GM21367 (cell line): ENCODE data around the gene ERGIC1.
A peak's percentile ranks its signal among the peaks of the same experiment; 100 is the strongest.

ENCODE experiments used
- ATAC-seq: cut with Tn5 transposase; IDR thresholded peaks from one replicate; pipeline ENCODE4 v1.9.1; 2021; ENCODE audit not compliant: unreplicated experiment

Gene ERGIC1

GRCh38 chr5:172942556-172942955 is 108.5 kb downstream of the ERGIC1 start:
- ATAC-seq: no peak

GRCh38 chr5:172943283-172943841 is 109.3 kb downstream of the ERGIC1 start:
- ATAC-seq: no peak

- no peak for ATAC-seq
Measured at GRCh38 chr5:172943906-172944305, 109.9 kb downstream of the ERGIC1 start.

- ATAC-seq: no peak
Measured at GRCh38 chr5:172944741-172945140, 110.7 kb downstream of the ERGIC1 start.

GRCh38 chr5:172945151-172945550 is 111.1 kb downstream of the ERGIC1 start:
- no peak for ATAC-seq

GRCh38 chr5:172946146-172946545 is 112.1 kb downstream of the ERGIC1 start:
- no peak for ATAC-seq

- no peak for ATAC-seq
Measured at GRCh38 chr5:172949426-172949825, 115.4 kb downstream of the ERGIC1 start.

- no peak for ATAC-seq
Measured at GRCh38 chr5:172950176-172950965, 116.3 kb downstream of the ERGIC1 start.

GRCh38 chr5:172951371-172952033 is 117.5 kb downstream of the ERGIC1 start:
- ATAC-seq: no peak

- no peak for ATAC-seq
Measured at GRCh38 chr5:172952034-172952511, 118.0 kb downstream of the ERGIC1 start.

GRCh38 chr5:172953776-172954675 is 120.0 kb downstream of the ERGIC1 start:
- ATAC-seq: no peak

- ATAC-seq: no peak
Measured at GRCh38 chr5:172954751-172955159, 120.7 kb downstream of the ERGIC1 start.

- no peak for ATAC-seq
Measured at GRCh38 chr5:172956228-172956627, 122.2 kb downstream of the ERGIC1 start.

GRCh38 chr5:172956936-172957335 is 122.9 kb downstream of the ERGIC1 start:
- no peak for ATAC-seq

- no peak for ATAC-seq
Measured at GRCh38 chr5:172957458-172957857, 123.4 kb downstream of the ERGIC1 start.

- peak; percentile 56 for ATAC-seq
Measured at GRCh38 chr5:172958331-172959046, 124.4 kb downstream of the ERGIC1 start.

GRCh38 chr5:172959824-172960799 is 126.1 kb downstream of the ERGIC1 start:
- ATAC-seq: no peak

GRCh38 chr5:172969921-172970320 is 135.9 kb downstream of the ERGIC1 start:
- no peak for ATAC-seq

GRCh38 chr5:172971482-172971881 is 137.4 kb downstream of the ERGIC1 start:
- no peak for ATAC-seq
